ENCODE measurements around the gene BLM. TPM values are rescaled to one million over a fixed set of nuclear protein-coding genes. Genes with fewer than 3 reads are reported as not detected.

Gene BLM
- total RNA-seq, 1 experiment from 2014 or later, result 24.6 TPM

GRCh38 chr15:90838544-90838943 is 121.4 kb downstream of the BLM start:
- no TSS peak for BruUV-seq (replicated peaks)
- intact Hi-C loops (cut with micrococcal nuclease), result no loop called here
- H3K27ac ChIP-seq (ENCODE audit: low read depth, low read length), result no peak overlapping the region
- TF ChIP-seq ZFX (IDR thresholded peaks at IDR 0.05), result no peak
- H3K79me2 ChIP-seq (ENCODE audit: insufficient read depth, low read length), result no peaks in the 10 kb centered on the region
- no peaks in the 10 kb centered on the region for H3K27me3 ChIP-seq (ENCODE audit: insufficient read depth, low read length)
- H3K36me3 ChIP-seq (ENCODE audit: control insufficient read depth in 1 of 2, insufficient read depth in 2 of 2, low read length in 2 of 2), result no peaks in the 10 kb centered on the region
- H3K4me3 ChIP-seq (replicated peaks in 1 of 2; ENCODE audit: low read depth in 1 of 2, low read length in 2 of 2), result no peak overlapping the region
- ChIA-PET POLR2A (no interaction called here), CTCF (no interaction called here), RAD21 (ENCODE audit: low non-redundant PET in 1 of 2, low total read pairs in 2 of 2, uncharacterized antibody in 2 of 2, unreplicated experiment in 2 of 2) (no interaction called here)
- DNase-seq (ENCODE audit: low read depth, low spot score), result no peak
- H4K20me1 ChIP-seq (ENCODE audit: insufficient read depth), result no peaks in the 10 kb centered on the region
- peaks cover 0 to 5% of the 10 kb centered on the region in 2 experiments; a peak in 1 of 4 replicates for H3K4me1 ChIP-seq (ENCODE audit: control insufficient read depth in 1 of 2, insufficient read depth in 2 of 2, low read length in 2 of 2)
- H3K9ac ChIP-seq (ENCODE audit: low read length), result no peak overlapping the region
- no peak overlapping the region for H3K4me2 ChIP-seq (ENCODE audit: low read length)
- no peaks in the 10 kb centered on the region for H3K9me3 ChIP-seq (ENCODE audit: control insufficient read depth in 1 of 2, insufficient read depth in 1 of 2, low read depth in 1 of 2, low read length in 2 of 2)
- no peaks in the 10 kb centered on the region for H3K9me2 ChIP-seq (ENCODE audit: insufficient read depth)
- no peak for ATAC-seq
- H2AFZ ChIP-seq (ENCODE audit: low read depth, low read length, poor library complexity, severe bottlenecking), result no peak overlapping the region

- no peaks in the 10 kb centered on the region for H3K36me3 ChIP-seq (ENCODE audit: control insufficient read depth in 1 of 2, insufficient read depth in 2 of 2, low read length in 2 of 2)
- peaks cover 0 to 5% of the 10 kb centered on the region in 2 experiments; a peak in 1 of 4 replicates for H3K4me1 ChIP-seq (ENCODE audit: control insufficient read depth in 1 of 2, insufficient read depth in 2 of 2, low read length in 2 of 2)
- RAD21 ChIA-PET (ENCODE audit: low non-redundant PET in 1 of 2, low total read pairs in 2 of 2, uncharacterized antibody in 2 of 2, unreplicated experiment in 2 of 2), result no interaction called here
- H3K9ac ChIP-seq (ENCODE audit: low read length), result no peak overlapping the region
- BruUV-seq (replicated peaks), result no TSS peak
- H3K27me3 ChIP-seq (ENCODE audit: insufficient read depth, low read length), result no peaks in the 10 kb centered on the region
- POLR2A ChIA-PET, result no interaction called here
- no peak overlapping the region for H3K4me2 ChIP-seq (ENCODE audit: low read length)
- H3K79me2 ChIP-seq (ENCODE audit: insufficient read depth, low read length), result no peaks in the 10 kb centered on the region
- H3K9me2 ChIP-seq (ENCODE audit: insufficient read depth), result no peaks in the 10 kb centered on the region
- intact Hi-C loops (cut with micrococcal nuclease), result no loop called here
- no peaks in the 10 kb centered on the region for H4K20me1 ChIP-seq (ENCODE audit: insufficient read depth)
- no peak overlapping the region for H2AFZ ChIP-seq (ENCODE audit: low read depth, low read length, poor library complexity, severe bottlenecking)
- peak; percentile 45 for ATAC-seq
- H3K9me3 ChIP-seq (ENCODE audit: control insufficient read depth in 1 of 2, insufficient read depth in 1 of 2, low read depth in 1 of 2, low read length in 2 of 2), result no peaks in the 10 kb centered on the region
- DNase-seq (ENCODE audit: low read depth, low spot score), result no peak
- no peak overlapping the region for H3K4me3 ChIP-seq (replicated peaks in 1 of 2; ENCODE audit: low read depth in 1 of 2, low read length in 2 of 2)
- CTCF ChIA-PET, result no interaction called here
- no peak overlapping the region for H3K27ac ChIP-seq (ENCODE audit: low read depth, low read length)
- TF ChIP-seq FOSL1 (IDR thresholded peaks at IDR 0.05; ENCODE audit: low read depth) (no peak), ZFX (IDR thresholded peaks at IDR 0.05) (no peak), CEBPB (IDR thresholded peaks at IDR 0.05; ENCODE audit: low read depth) (no peak), SP1 (IDR thresholded peaks at IDR 0.05; ENCODE audit: low read depth) (no peak), ZNF274 (IDR thresholded peaks at IDR 0.05; ENCODE audit: low read depth, low read length) (no peak), EGR1 (IDR thresholded peaks at IDR 0.05; ENCODE audit: low read depth) (no peak), ATF3 (IDR thresholded peaks at IDR 0.05) (no peak)
Observed at GRCh38 chr15:90839187-90840071, 122.3 kb downstream of the BLM start.

Data from HCT116 (cell line).